NCI-H146 (cell line): Measurements from ENCODE around the gene NUAK1.

ENCODE experiments used
- DNase-seq: peaks from one replicate; lab custom pipeline; 2025; lab: John Stamatoyannopoulos, UW

Gene NUAK1

GRCh38 chr12:106062693-106063092, 76.1 kb downstream of the NUAK1 start:
- no peak for DNase-seq

GRCh38 chr12:106058256-106059182, 80.2 kb downstream of the NUAK1 start:
- DNase-seq: no peak

GRCh38 chr12:106054049-106054448, 84.7 kb downstream of the NUAK1 start:
- DNase-seq: no peak

- DNase-seq: no peak
These were observed 86.8 kb downstream of the NUAK1 start for GRCh38 chr12:106051853-106052531.

GRCh38 chr12:106049546-106049945, 89.2 kb downstream of the NUAK1 start:
- no peak for DNase-seq

- DNase-seq: no peak
These were observed 89.6 kb downstream of the NUAK1 start for GRCh38 chr12:106049105-106049504.

- DNase-seq: no peak
These were observed 90.1 kb downstream of the NUAK1 start for GRCh38 chr12:106048676-106049075.

- no peak for DNase-seq
These were observed 90.7 kb downstream of the NUAK1 start for GRCh38 chr12:106048016-106048415.

- DNase-seq: no peak
These were observed 91.8 kb downstream of the NUAK1 start for GRCh38 chr12:106046947-106047346.

GRCh38 chr12:106046301-106046846, 92.4 kb downstream of the NUAK1 start:
- DNase-seq: no peak

GRCh38 chr12:106045251-106045674, 93.5 kb downstream of the NUAK1 start:
- DNase-seq: no peak

GRCh38 chr12:106044773-106045172, 94.0 kb downstream of the NUAK1 start:
- no peak for DNase-seq

GRCh38 chr12:106042037-106042436, 96.7 kb downstream of the NUAK1 start:
- DNase-seq: no peak

- DNase-seq: no peak
These were observed 98.2 kb downstream of the NUAK1 start for GRCh38 chr12:106040521-106040920.

- DNase-seq: no peak
These were observed 98.9 kb downstream of the NUAK1 start for GRCh38 chr12:106039646-106040404.

GRCh38 chr12:106039242-106039641, 99.5 kb downstream of the NUAK1 start:
- DNase-seq: no peak

GRCh38 chr12:106037524-106038298, 101.0 kb downstream of the NUAK1 start:
- no peak for DNase-seq

- no peak for DNase-seq
These were observed 103.3 kb downstream of the NUAK1 start for GRCh38 chr12:106035421-106035820.

- DNase-seq: no peak
These were observed 104.4 kb downstream of the NUAK1 start for GRCh38 chr12:106034316-106034715.

GRCh38 chr12:106033161-106033675, 105.5 kb downstream of the NUAK1 start:
- DNase-seq: no peak

GRCh38 chr12:106032623-106032925, 106.2 kb downstream of the NUAK1 start:
- no peak for DNase-seq
